CD4-positive, alpha-beta memory T cell (primary cell): ENCODE data around the gene ZNF732. TPM values are rescaled to one million over a fixed set of nuclear protein-coding genes. Genes with fewer than 3 reads are reported as not detected.
"Not testable (repeated sequence)": the region's sequence is repeated elsewhere in the genome, so short reads cannot be mapped to it uniquely, and the experiment has no call there.

Source experiments
- CTCF ChIA-PET: fragments of 350-600 bp; sonication (Branson Sonifier 250); formaldehyde crosslinking; loops from one replicate; lab custom pipeline; 2021; ENCODE audit warnings: inconsistent platforms; ENCODE audit not compliant: partially characterized antibody; lab: Charles Lee
- POLR2A ChIA-PET: fragments of 350-600 bp; sonication (Branson Sonifier 250); formaldehyde crosslinking; loops from one replicate; lab custom pipeline; 2021; ENCODE audit not compliant: partially characterized antibody; lab: Charles Lee
- DNase-seq, 5 donors: peaks; one replicate each; pipeline versions ENCODE4 v3.0.0 to v3.0.0-alpha.2; 2020 to 2022; ENCODE audit warnings: mixed read lengths in 1 of 5
- H3K27ac ChIP-seq: one replicate; pipeline ENCODE4 v1.7.0; 2013; ENCODE audit warnings: low read depth, low read length
- H3K27me3 ChIP-seq: 2 replicates; pipeline ENCODE4 v1.7.0; 2013; ENCODE audit warnings: mild to moderate bottlenecking, low read length, moderate library complexity; ENCODE audit not compliant: insufficient read depth
- H3K36me3 ChIP-seq: 2 replicates; pipeline ENCODE4 v1.7.0; 2013; ENCODE audit warnings: mild to moderate bottlenecking, low read length, moderate library complexity; ENCODE audit not compliant: insufficient read depth
- H3K4me1 ChIP-seq: 2 replicates; pipeline ENCODE4 v1.7.0; 2013; ENCODE audit warnings: mild to moderate bottlenecking, low read length, moderate library complexity; ENCODE audit not compliant: insufficient read depth
- H3K4me3 ChIP-seq, 2 donors: one replicate each; pipeline ENCODE4 v1.7.0; 2013; ENCODE audit warnings: low read length in 2 of 2, mild to moderate bottlenecking in 1 of 2
- H3K9me3 ChIP-seq, 2 donors: one replicate each; pipeline ENCODE4 v1.7.0; 2013; ENCODE audit warnings: low read length in 2 of 2, control low read depth in 1 of 2; ENCODE audit not compliant: control insufficient read depth in 1 of 2
- H3K27ac Mint-ChIP-seq, 7 donors: one replicate each; pipeline ENCODE4 v1.8.0; 2020 to 2021; ENCODE audit warnings: mixed read lengths in 7 of 7, mild to moderate bottlenecking in 6 of 7, inconsistent platforms in 3 of 7, moderate library complexity in 3 of 7
- H3K27me3 Mint-ChIP-seq, 2 donors: one replicate each; pipeline ENCODE4 v1.8.0; 2020 to 2021; ENCODE audit warnings: mixed read lengths in 2 of 2
- H3K36me3 Mint-ChIP-seq, 2 donors: one replicate each; pipeline ENCODE4 v1.8.0; 2020 to 2021; ENCODE audit warnings: mixed read lengths in 2 of 2, inconsistent platforms in 1 of 2, mild to moderate bottlenecking in 1 of 2
- H3K4me1 Mint-ChIP-seq, 4 donors: one replicate each; pipeline ENCODE4 v1.8.0; 2020 to 2021; ENCODE audit warnings: mixed read lengths in 4 of 4, mild to moderate bottlenecking in 1 of 4
- H3K4me3 Mint-ChIP-seq, 8 donors: one replicate each; pipeline ENCODE4 v1.8.0; 2020 to 2021; ENCODE audit warnings: mixed read lengths in 8 of 8, mild to moderate bottlenecking in 7 of 8, moderate library complexity in 6 of 8, inconsistent platforms in 3 of 8
- H3K9me3 Mint-ChIP-seq, 8 donors: one replicate each; pipeline ENCODE4 v1.8.0; 2020 to 2021; ENCODE audit warnings: mixed read lengths in 8 of 8, mild to moderate bottlenecking in 5 of 8, inconsistent platforms in 3 of 8, moderate library complexity in 1 of 8
- intact Hi-C: fragments of 100-400 bp; cut with micrococcal nuclease; formaldehyde crosslinking; loops from one replicate; pipeline ENCODE4 v1.15.1; 2023
- polyA plus RNA-seq, 2 donors: library from polyadenylated mRNA; unstranded; fragments of 300-500 nt; fragmentation: Illumina TruSeq; gene quantifications; one replicate each; pipeline ENCODE4 v1.2.3, GENCODE V29; 2021
- total RNA-seq, 2 experiments: library from RNA; stranded (reverse); gene quantifications; one replicate each; pipeline ENCODE4 v1.2.3, GENCODE V29; 2021

ZNF732 gene
- total and polyA plus RNA-seq, 4 experiments from 2014 or later: not detected

- DNase-seq: no peak
- H3K36me3 Mint-ChIP-seq: peaks cover 9 to 10% of the 10 kb centered on the region in 2 donors
- H3K36me3 ChIP-seq: no peaks in the 10 kb centered on the region
- H3K27me3 ChIP-seq: no peaks in the 10 kb centered on the region
- no peak overlapping the region for H3K4me3 ChIP-seq
- peaks cover 10% of the 10 kb centered on the region for H3K4me1 ChIP-seq
- peaks cover 0 to 9% of the 10 kb centered on the region in 2 donors for H3K9me3 ChIP-seq
- ChIA-PET POLR2A (no interaction called here), CTCF (no interaction called here)
- H3K27ac ChIP-seq: no peak overlapping the region
- intact Hi-C loops: no loop called here
- peaks cover 11 to 14% of the 10 kb centered on the region in 2 donors for H3K27me3 Mint-ChIP-seq
- no peak overlapping the region for H3K4me3 Mint-ChIP-seq
- H3K9me3 Mint-ChIP-seq: peaks cover 4 to 69% (median 54%) of the 10 kb centered on the region in 8 donors
- H3K4me1 Mint-ChIP-seq: peaks cover 3 to 13% (median 12%) of the 10 kb centered on the region in 4 donors
- no peak overlapping the region for H3K27ac Mint-ChIP-seq
Measured at GRCh38 chr4:302381-302780, 2.9 kb downstream of the ZNF732 start.

DNA sequence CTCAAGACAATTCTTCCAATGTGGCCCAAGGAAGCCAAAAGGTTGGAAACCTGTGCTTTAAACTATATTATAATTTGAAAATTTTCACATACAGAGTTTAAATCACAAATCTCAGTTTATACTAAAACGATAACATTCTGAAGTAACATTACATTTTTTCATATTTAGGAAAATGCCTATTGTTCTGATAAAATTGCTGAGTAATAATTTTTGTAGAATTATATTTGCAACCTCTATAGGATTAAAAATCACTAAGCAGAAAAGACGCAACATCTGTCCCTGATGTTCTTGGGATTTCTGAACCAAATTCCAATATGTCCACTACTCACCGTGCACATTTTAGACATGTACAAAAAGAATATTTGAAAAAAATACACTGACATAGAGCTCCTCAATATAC lies 10.5 kb downstream of the ZNF732 start:
- no peak overlapping the region for H3K27ac Mint-ChIP-seq
- H3K9me3 ChIP-seq: no peaks in the 10 kb centered on the region
- no peak for DNase-seq
- peaks cover 0 to 3% of the 10 kb centered on the region in 2 donors for H3K36me3 Mint-ChIP-seq
- ChIA-PET POLR2A (no interaction called here), CTCF (no interaction called here)
- no peak overlapping the region for H3K27ac ChIP-seq
- no peaks in the 10 kb centered on the region for H3K27me3 Mint-ChIP-seq
- no peaks in the 10 kb centered on the region for H3K4me1 Mint-ChIP-seq
- H3K27me3 ChIP-seq: no peaks in the 10 kb centered on the region
- no peaks in the 10 kb centered on the region for H3K4me1 ChIP-seq
- intact Hi-C loops: no loop called here
- no peaks in the 10 kb centered on the region for H3K36me3 ChIP-seq
- peaks cover 2 to 31% (median 14%) of the 10 kb centered on the region in 8 donors for H3K9me3 Mint-ChIP-seq
- no peak overlapping the region for H3K4me3 Mint-ChIP-seq
- H3K4me3 ChIP-seq: no peak overlapping the region

- POLR2A ChIA-PET: no interaction called here
- Histone ChIP-seq H3K4me3 (no peak overlapping the region), H3K27ac (no peak overlapping the region), H3K4me1 (no peaks in the 10 kb centered on the region), H3K9me3 (no peaks in the 10 kb centered on the region), H3K27me3 (no peaks in the 10 kb centered on the region), H3K36me3 (no peaks in the 10 kb centered on the region)
- Mint-ChIP-seq H3K4me3 (no peak overlapping the region), H3K36me3 (peaks cover 1 to 6% of the 10 kb centered on the region in 2 donors), H3K9me3 (peaks cover 0 to 60% (median 42%) of the 10 kb centered on the region in 8 donors), H3K4me1 (no peaks in the 10 kb centered on the region), H3K27me3 (no peaks in the 10 kb centered on the region), H3K27ac (no peak overlapping the region)
- CTCF ChIA-PET: no interaction called here
- intact Hi-C loops: no loop called here
- DNase-seq: no peak
Measured at GRCh38 chr4:288891-289290, 16.4 kb downstream of the ZNF732 start.

GRCh38 chr4:273309-274017 lies 31.8 kb downstream of the ZNF732 start:
- H3K4me3 Mint-ChIP-seq: peak overlapping the region in 1 of 8 donors; percentile 31
- H3K9me3 ChIP-seq: peaks cover 0 to 39% of the 10 kb centered on the region in 2 donors

DNA sequence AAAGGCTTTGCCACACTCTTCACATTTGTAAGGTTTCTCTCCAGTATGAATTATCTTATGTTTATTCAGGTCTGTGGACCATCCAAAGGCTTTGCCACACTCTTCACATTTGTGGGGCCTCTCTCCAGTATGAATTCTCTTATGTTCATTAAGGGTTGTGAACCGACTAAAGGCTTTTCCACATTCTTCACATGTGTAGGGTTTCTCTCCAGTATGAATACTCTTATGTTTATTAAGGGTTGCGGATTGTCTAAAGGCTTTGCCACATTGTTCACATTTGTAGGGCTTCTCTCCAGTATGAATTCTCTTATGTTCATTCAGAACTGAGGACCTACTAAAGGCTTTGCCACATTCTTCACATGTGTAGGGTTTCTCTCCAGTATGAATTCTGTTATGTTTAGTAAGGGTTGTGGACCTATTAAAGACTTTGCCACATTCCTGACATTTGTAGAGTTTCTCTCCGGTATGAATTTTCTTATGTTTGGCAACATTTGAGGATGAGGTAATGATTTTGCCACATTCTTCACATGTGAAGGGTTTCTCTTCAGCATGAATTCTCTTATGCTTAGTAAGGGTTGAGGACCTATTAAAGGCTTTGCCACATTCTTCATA lies 33.7 kb downstream of the ZNF732 start:
- peaks cover 0 to 87% (median 71%) of the 10 kb centered on the region in 8 donors for H3K9me3 Mint-ChIP-seq

More at GRCh38 chr4:273309-274017, 31.8 kb downstream of the ZNF732 start:
- Histone ChIP-seq H3K4me1 (no peaks in the 10 kb centered on the region), H3K27ac (no peak overlapping the region), H3K27me3 (no peaks in the 10 kb centered on the region), H3K36me3 (no peaks in the 10 kb centered on the region), H3K4me3 (no peak overlapping the region)
- intact Hi-C loops: no loop called here
- Mint-ChIP-seq H3K4me1 (no peaks in the 10 kb centered on the region), H3K27me3 (no peaks in the 10 kb centered on the region), H3K9me3 (peaks cover 0 to 94% (median 82%) of the 10 kb centered on the region in 8 donors), H3K27ac (no peak overlapping the region), H3K36me3 (peaks cover 10 to 22% of the 10 kb centered on the region in 2 donors)
- DNase-seq: no peak
- ChIA-PET CTCF (interaction anchor here (1.0 kb wide), 1 partner anchor 29 kb away, joined by 3 read pairs; no protein-coding TSS in a partner anchor), POLR2A (no interaction called here)

DNA sequence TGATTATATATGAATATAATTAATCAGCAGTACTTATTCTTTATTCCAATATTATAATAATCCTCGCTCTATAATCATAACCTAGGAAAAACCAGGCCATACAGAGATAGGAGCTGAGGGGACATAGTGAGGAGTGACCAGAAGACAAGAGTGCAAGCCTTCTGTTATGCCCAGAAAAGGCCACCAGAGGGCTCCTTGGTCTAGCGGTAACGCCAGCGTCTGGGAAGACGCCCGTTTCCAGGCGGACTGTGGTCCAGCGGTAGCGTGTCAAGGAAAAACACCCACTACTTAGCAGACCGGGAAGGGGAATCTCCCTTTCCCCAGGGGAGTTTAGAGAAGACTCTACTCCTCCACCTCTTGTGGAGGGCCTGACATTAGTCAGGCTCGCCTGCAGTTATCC lies 46.0 kb downstream of the ZNF732 start:
- CTCF ChIA-PET: not testable (repeated sequence)
- H3K9me3 ChIP-seq: peaks cover 0 to 22% of the 10 kb centered on the region in 2 donors

More for the DNA sequence above, 33.7 kb downstream of the ZNF732 start:
- H3K36me3 ChIP-seq: no peaks in the 10 kb centered on the region
- Mint-ChIP-seq H3K36me3 (peaks cover 10 to 19% of the 10 kb centered on the region in 2 donors), H3K4me3 (no peak overlapping the region), H3K27me3 (no peaks in the 10 kb centered on the region), H3K27ac (no peak overlapping the region), H3K4me1 (no peaks in the 10 kb centered on the region)
- DNase-seq: no peak
- CTCF ChIA-PET: no interaction called here
- H3K4me1 ChIP-seq: no peaks in the 10 kb centered on the region
- no peak overlapping the region for H3K27ac ChIP-seq
- POLR2A ChIA-PET: no interaction called here
- H3K4me3 ChIP-seq: no peak overlapping the region
- H3K27me3 ChIP-seq: no peaks in the 10 kb centered on the region
- H3K9me3 ChIP-seq: peaks cover 0 to 39% of the 10 kb centered on the region in 2 donors
- intact Hi-C loops: no loop called here

GRCh38 chr4:256492-256891 lies 48.8 kb downstream of the ZNF732 start:
- Histone ChIP-seq H3K36me3 (no peaks in the 10 kb centered on the region), H3K27me3 (no peaks in the 10 kb centered on the region), H3K4me3 (no peak overlapping the region), H3K9me3 (peaks cover 0 to 35% of the 10 kb centered on the region in 2 donors), H3K4me1 (no peaks in the 10 kb centered on the region), H3K27ac (no peak overlapping the region)
- H3K4me3 Mint-ChIP-seq: no peak overlapping the region
- ChIA-PET CTCF (no interaction called here), POLR2A (no interaction called here)
- peaks cover 16 to 26% of the 10 kb centered on the region in 2 donors for H3K36me3 Mint-ChIP-seq
- H3K27me3 Mint-ChIP-seq: peaks cover 0 to 1% of the 10 kb centered on the region in 2 donors
- H3K27ac Mint-ChIP-seq: no peak overlapping the region
- H3K9me3 Mint-ChIP-seq: peaks cover 2 to 93% (median 79%) of the 10 kb centered on the region in 8 donors
- no peaks in the 10 kb centered on the region for H3K4me1 Mint-ChIP-seq
- intact Hi-C loops: no loop called here
- no peak for DNase-seq

More for the DNA sequence above, 46.0 kb downstream of the ZNF732 start:
- POLR2A ChIA-PET, H3K27ac ChIP-seq, DNase-seq, H3K27me3 Mint-ChIP-seq, H3K4me1 Mint-ChIP-seq, H3K4me1 ChIP-seq, H3K4me3 ChIP-seq, H3K27ac Mint-ChIP-seq, H3K36me3 ChIP-seq, H3K27me3 ChIP-seq, intact Hi-C loops, H3K4me3 Mint-ChIP-seq: not testable (repeated sequence)
- Mint-ChIP-seq H3K9me3 (peaks cover 4 to 93% (median 79%) of the 10 kb centered on the region in 8 donors), H3K36me3 (peaks cover 20 to 29% of the 10 kb centered on the region in 2 donors)
